Lung (tissue), 12 donors: ENCODE results near the gene CYP27B1. TPM values are rescaled to one million over a fixed set of nuclear protein-coding genes. Genes with fewer than 3 reads are reported as not detected.

Experiments
- ATAC-seq: fragments of 200-7000 bp; cut with Tn5 transposase; one replicate; pipeline ENCODE4 v1.9.1; 2020; ENCODE audit warnings: moderate number of reproducible peaks; ENCODE audit not compliant: insufficient read depth, low FRiP score
- DNase-seq, 3 donors: peaks; one replicate each; pipeline ENCODE4 v3.0.0-alpha.2; 2013 to 2017
- H3K27ac ChIP-seq, 2 donors: one replicate each; pipeline ENCODE4 v1.5.1; 2013; ENCODE audit warnings: mild to moderate bottlenecking in 2 of 2, moderate library complexity in 2 of 2, control low read depth in 1 of 2, inconsistent platforms in 1 of 2, low read depth in 1 of 2, low read length in 1 of 2
- H3K27me3 ChIP-seq, 3 donors: one replicate each; pipeline ENCODE4 v1.5.1; 2013; ENCODE audit warnings: low read length in 2 of 3; ENCODE audit not compliant: control insufficient read depth in 3 of 3, insufficient read depth in 3 of 3
- H3K36me3 ChIP-seq, 4 donors: one replicate each; pipeline ENCODE4 v1.5.1; 2013; ENCODE audit warnings: low read length in 4 of 4, mild to moderate bottlenecking in 1 of 4, moderate library complexity in 1 of 4; ENCODE audit not compliant: control insufficient read depth in 4 of 4, insufficient read depth in 4 of 4
- H3K4me1 ChIP-seq, 5 donors: one replicate each; pipeline ENCODE4 v1.5.1; 2013; ENCODE audit warnings: low read length in 5 of 5, mild to moderate bottlenecking in 2 of 5, moderate library complexity in 1 of 5; ENCODE audit not compliant: control insufficient read depth in 5 of 5, insufficient read depth in 5 of 5
- H3K4me3 ChIP-seq: one replicate; pipeline ENCODE4 v1.5.1; 2013; ENCODE audit warnings: mild to moderate bottlenecking, control low read depth, moderate library complexity
- H3K9ac ChIP-seq, 2 donors: one replicate each; pipeline ENCODE4 v1.5.1; 2013; ENCODE audit warnings: low read length in 2 of 2, control low read depth in 1 of 2; ENCODE audit not compliant: insufficient read depth in 1 of 2
- H3K9me3 ChIP-seq, 4 donors: one replicate each; pipeline ENCODE4 v1.5.1; 2013; ENCODE audit warnings: low read length in 3 of 4, mild to moderate bottlenecking in 1 of 4, moderate library complexity in 1 of 4; ENCODE audit not compliant: control insufficient read depth in 4 of 4, insufficient read depth in 3 of 4
- CTCF ChIP-seq: IDR thresholded peaks from 2 replicates; pipeline ENCODE4 v1.5.1; 2012; ENCODE audit warnings: mild to moderate bottlenecking; ENCODE audit errors: control extremely low read depth, extremely low read depth
- WGBS, 2 donors: extraction: QIAGEN DNeasy Blood & Tissue Kit; methylation state at CpG; one replicate each; pipeline ENCODE4 v1.1.7; 2013; 5-methylcytosine and 5-hydroxymethylcytosine counted together
- polyA plus RNA-seq, 2 donors: library from polyadenylated mRNA; stranded (reverse); fragments of 200-250 nt; gene quantifications; one replicate each; pipeline ENCODE4 v1.2.1, GENCODE V29; 2013
- total RNA-seq, 2 donors: library from RNA; depleted of rRNA in 1 of 2; stranded (reverse); fragments of >200 nt in 1 of 2; gene quantifications; one replicate each; pipeline ENCODE4 v1.2.1, GENCODE V29; 2014 to 2021
- donor health status: control.
- donor health status: control.
- donor health status: Bipolar disorder and iron deficiency.
- donor health status: healthy.
- donor health status: DM: yes; HTN: yes; CAD: no.

CYP27B1 gene
- total and polyA plus RNA-seq, 4 donors = 1.7 to 5.8 (median 3.6) TPM

- peak overlapping the region in 1 of 2 donors; percentile 27 for H3K9ac ChIP-seq
- peaks cover 5 to 42% (median 16%) of the 10 kb centered on the region in 5 donors for H3K4me1 ChIP-seq
- no peaks in the 10 kb centered on the region for H3K27me3 ChIP-seq
- no peak for DNase-seq
- no peak for ATAC-seq
- 2% methylated on average over 5 of the region's 5 CpGs for WGBS, 2 donors
- peaks cover 5 to 21% (median 19%) of the 10 kb centered on the region in 4 donors for H3K36me3 ChIP-seq
- H3K27ac ChIP-seq = peak overlapping the region; percentile 7 to 56
- TF ChIP-seq CTCF = no peak
- H3K9me3 ChIP-seq = no peaks in the 10 kb centered on the region
- H3K4me3 ChIP-seq = no peak overlapping the region
Observed at GRCh38 chr12:57752668-57753000, 14.2 kb downstream of the CYP27B1 start.

- WGBS, 2 donors = 0% methylated on average over 58 of the region's 58 CpGs
- peak; percentile 99 to 100 (median 100) for DNase-seq
- H3K36me3 ChIP-seq = peaks cover 9 to 23% (median 23%) of the 10 kb centered on the region in 4 donors
- peaks cover 5 to 42% (median 16%) of the 10 kb centered on the region in 5 donors for H3K4me1 ChIP-seq
- no peaks in the 10 kb centered on the region for H3K9me3 ChIP-seq
- H3K9ac ChIP-seq = peak within 1 kb of the TSS; percentile 91 to 96
- TF ChIP-seq CTCF = no peak
- peak; percentile 86 for ATAC-seq
- H3K27ac ChIP-seq = peak within 1 kb of the TSS; percentile 82 to 95
- H3K4me3 ChIP-seq = peak within 1 kb of the TSS; percentile 62
- no peaks in the 10 kb centered on the region for H3K27me3 ChIP-seq
Observed at GRCh38 chr12:57751788-57752667, 14.8 kb downstream of the CYP27B1 start, which contains the start of gene CDK4. Gene CDK4 (minus strand): TSS chr12:57752310. CDS start chr12:57751717, 593 bp downstream.

- Histone ChIP-seq H3K27ac (peak overlapping the region; percentile 82 to 95), H3K4me3 (peak overlapping the region; percentile 62), H3K27me3 (no peaks in the 10 kb centered on the region), H3K9ac (peak overlapping the region; percentile 91 to 96), H3K9me3 (no peaks in the 10 kb centered on the region), H3K4me1 (peaks cover 5 to 39% (median 13%) of the 10 kb centered on the region in 5 donors), H3K36me3 (peaks cover 9 to 29% (median 24%) of the 10 kb centered on the region in 4 donors)
- TF ChIP-seq CTCF = no peak
- ATAC-seq (no peak), DNase-seq (no peak)
- WGBS, 2 donors = 11 to 16% methylated on average over 8 of the region's 8 CpGs
Observed at GRCh38 chr12:57751432-57751787, 15.5 kb downstream of the CYP27B1 start.
